Stimulated activated naive CD8-positive, alpha-beta T cell treated with anti-CD3 and anti-CD28 coated beads, Interleukin-15, amount 100 ng/mL, for 72 hours (primary cell): Measurements from ENCODE around the gene ADCY10.
"Not testable (repeated sequence)": the region's sequence is repeated elsewhere in the genome, so short reads cannot be mapped to it uniquely, and the experiment has no call there.

Experiments used
- ATAC-seq: fragments of 150-1000 bp; cut with Tn5 transposase; 2 replicates; pipeline ENCODE4 v1.10.0; 2021; ENCODE audit warnings: mild to moderate bottlenecking, moderate library complexity
- DNase-seq, 2 donors: peaks; one replicate each; pipeline ENCODE4 v3.0.0; 2021 to 2022
- H3K27ac Mint-ChIP-seq, 2 donors: one replicate each; pipeline ENCODE4 v1.8.0; 2022; ENCODE audit warnings: mild to moderate bottlenecking in 2 of 2, mixed read lengths in 2 of 2, moderate library complexity in 2 of 2
- H3K27me3 Mint-ChIP-seq: one replicate; pipeline ENCODE4 v1.8.0; 2022; ENCODE audit warnings: mixed read lengths
- H3K4me1 Mint-ChIP-seq: one replicate; pipeline ENCODE4 v1.8.0; 2022; ENCODE audit warnings: mild to moderate bottlenecking, mixed read lengths
- H3K4me3 Mint-ChIP-seq, 2 donors: one replicate each; pipeline ENCODE4 v1.8.0; 2022; ENCODE audit warnings: mild to moderate bottlenecking in 2 of 2, mixed read lengths in 2 of 2, moderate library complexity in 1 of 2
- H3K9me3 Mint-ChIP-seq, 2 donors: one replicate each; pipeline ENCODE4 v1.8.0; 2022; ENCODE audit warnings: mixed read lengths in 2 of 2

ADCY10 gene

GRCh38 chr1:167860231-167860923 is 53.6 kb downstream of the ADCY10 start:
- no peak overlapping the region for H3K27ac Mint-ChIP-seq
- ATAC-seq, result no peak
- no peak overlapping the region for H3K4me3 Mint-ChIP-seq

GRCh38 chr1:167856711-167857418 is 57.1 kb downstream of the ADCY10 start:
- Mint-ChIP-seq H3K4me1 (no peaks in the 10 kb centered on the region), H3K4me3 (no peak overlapping the region), H3K27me3 (no peaks in the 10 kb centered on the region), H3K27ac (no peak overlapping the region), H3K9me3 (no peaks in the 10 kb centered on the region)
- ATAC-seq (no peak), DNase-seq (no peak)

More at GRCh38 chr1:167860231-167860923, 53.6 kb downstream of the ADCY10 start:
- Mint-ChIP-seq H3K4me1 (no peaks in the 10 kb centered on the region), H3K9me3 (no peaks in the 10 kb centered on the region), H3K27me3 (no peaks in the 10 kb centered on the region)
- DNase-seq, result no peak

DNA sequence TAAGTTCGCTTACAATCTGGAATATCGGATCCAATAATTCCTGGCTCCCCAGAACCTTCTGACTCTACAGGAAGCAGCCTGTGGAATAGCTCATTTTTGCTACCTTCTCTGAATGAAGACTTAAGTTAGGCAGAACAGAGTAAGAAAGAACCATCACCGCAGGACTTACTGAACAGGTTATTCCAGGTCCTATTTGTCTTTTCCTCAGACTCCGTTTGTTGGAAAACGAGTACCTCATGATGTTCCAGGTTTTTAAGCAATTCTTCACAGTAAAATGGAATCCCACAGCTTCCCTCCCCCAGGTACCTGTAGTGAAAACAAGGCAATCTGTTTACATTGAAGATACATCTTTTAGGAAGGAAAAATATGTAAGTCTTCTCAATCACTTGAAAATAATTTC is 59.8 kb downstream of the ADCY10 start:
- Mint-ChIP-seq H3K4me3 (no peak overlapping the region), H3K9me3 (no peaks in the 10 kb centered on the region), H3K27me3 (no peaks in the 10 kb centered on the region), H3K4me1 (no peaks in the 10 kb centered on the region), H3K27ac (no peak overlapping the region)
- ATAC-seq (no peak), DNase-seq (no peak)

GRCh38 chr1:167849666-167850065 is 64.3 kb downstream of the ADCY10 start:
- ATAC-seq (no peak), DNase-seq (no peak)
- Mint-ChIP-seq H3K27ac (no peak overlapping the region), H3K4me3 (no peak overlapping the region), H3K27me3 (no peaks in the 10 kb centered on the region), H3K9me3 (no peaks in the 10 kb centered on the region), H3K4me1 (no peaks in the 10 kb centered on the region)

DNA sequence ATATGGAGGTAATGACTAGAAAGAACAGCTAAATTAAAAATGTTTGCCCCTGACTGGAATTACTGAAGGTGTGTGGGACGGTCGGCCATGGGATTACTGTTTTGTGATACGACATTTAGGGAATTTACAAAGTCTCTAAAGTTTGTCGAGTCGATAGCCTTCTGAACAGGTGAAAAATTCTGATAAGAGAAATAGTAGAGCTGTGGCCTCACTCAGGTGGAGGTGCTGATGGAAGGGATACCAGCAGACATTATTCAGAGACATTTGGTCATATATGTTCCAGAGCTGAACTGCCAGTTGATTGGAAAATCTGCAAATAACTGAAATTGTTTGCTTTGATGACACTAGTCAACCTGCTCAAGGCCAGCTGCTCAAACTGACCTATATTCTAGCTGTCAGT is 71.1 kb downstream of the ADCY10 start:
- Mint-ChIP-seq H3K27me3 (no peaks in the 10 kb centered on the region), H3K4me3 (no peak overlapping the region), H3K9me3 (peaks cover 0 to 6% of the 10 kb centered on the region in 2 donors), H3K4me1 (no peaks in the 10 kb centered on the region), H3K27ac (no peak overlapping the region)
- DNase-seq (no peak), ATAC-seq (no peak)

GRCh38 chr1:167841530-167841929 is 72.4 kb downstream of the ADCY10 start:
- Mint-ChIP-seq H3K4me1 (peaks cover 5% of the 10 kb centered on the region), H3K9me3 (peaks cover 0 to 6% of the 10 kb centered on the region in 2 donors), H3K27ac (no peak overlapping the region), H3K27me3 (no peaks in the 10 kb centered on the region), H3K4me3 (no peak overlapping the region)
- ATAC-seq, result no peak
- DNase-seq, result no peak

DNA sequence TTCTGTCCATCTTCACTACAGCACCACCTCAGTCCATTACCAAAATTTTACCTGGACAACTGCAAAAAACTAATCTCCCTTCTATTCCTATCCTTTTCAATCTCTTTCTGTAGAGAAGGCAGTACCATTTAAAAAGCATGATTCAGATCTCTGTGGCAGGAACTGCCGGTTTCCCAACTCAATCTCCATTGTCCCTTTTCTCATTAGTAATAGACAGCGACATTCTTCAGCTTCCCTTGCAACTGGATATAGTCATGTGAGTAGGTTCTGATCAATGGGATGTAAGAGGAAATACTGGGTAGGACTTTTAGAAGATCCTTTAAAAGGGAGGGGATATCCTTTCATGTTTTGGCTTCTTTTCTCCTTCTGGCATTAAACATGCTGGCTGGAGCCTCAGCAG is 74.9 kb downstream of the ADCY10 start:
- H3K27me3 Mint-ChIP-seq, result no peaks in the 10 kb centered on the region
- H3K4me1 Mint-ChIP-seq, result peaks cover 5% of the 10 kb centered on the region
- H3K4me3 Mint-ChIP-seq, result no peak overlapping the region
- H3K27ac Mint-ChIP-seq, result no peak overlapping the region
- peaks cover 0 to 6% of the 10 kb centered on the region in 2 donors for H3K9me3 Mint-ChIP-seq
- ATAC-seq (no peak), DNase-seq (no peak)

DNA sequence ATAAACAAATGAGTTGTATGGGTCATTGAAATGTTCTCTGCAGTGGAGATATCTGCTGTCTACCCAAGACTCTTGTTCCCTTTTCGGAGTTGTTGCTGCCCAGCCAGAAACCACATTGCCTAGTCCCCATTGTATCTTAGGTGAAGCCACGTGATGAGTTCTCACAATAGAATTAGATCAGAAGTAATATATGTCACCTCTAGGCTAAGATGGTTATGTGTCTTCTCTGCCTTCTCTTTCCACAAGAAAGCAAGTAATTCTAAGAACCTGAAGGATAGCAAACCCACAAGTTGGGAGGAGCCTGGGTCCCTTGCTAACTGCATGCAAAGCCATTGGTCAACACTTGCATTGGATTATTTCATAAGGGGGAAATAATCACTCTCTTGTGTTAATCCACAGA is 76.6 kb downstream of the ADCY10 start:
- peaks cover 5% of the 10 kb centered on the region for H3K4me1 Mint-ChIP-seq
- ATAC-seq (peak; percentile 61), DNase-seq (no peak)
- no peaks in the 10 kb centered on the region for H3K27me3 Mint-ChIP-seq
- peaks cover 0 to 6% of the 10 kb centered on the region in 2 donors for H3K9me3 Mint-ChIP-seq
- no peak overlapping the region for H3K27ac Mint-ChIP-seq
- no peak overlapping the region for H3K4me3 Mint-ChIP-seq

DNA sequence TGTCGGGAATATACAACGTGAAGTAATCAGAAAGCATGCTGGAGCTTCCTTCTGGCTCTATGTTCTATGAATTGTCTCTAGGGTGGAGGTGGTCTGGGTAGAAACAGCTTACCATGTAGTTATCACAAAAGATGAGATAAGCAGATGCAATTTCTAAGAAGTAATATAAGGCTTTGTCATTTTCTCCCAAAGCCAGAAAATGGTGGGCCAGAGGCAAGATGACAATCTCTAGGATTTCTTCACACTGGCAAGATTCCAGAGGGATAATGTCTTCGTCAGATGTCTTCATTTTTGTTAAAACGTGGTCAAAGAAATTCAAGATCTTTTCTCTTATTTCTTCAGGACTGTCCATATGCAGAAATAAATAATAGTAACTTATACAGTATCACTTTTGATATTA is 77.7 kb downstream of the ADCY10 start:
- DNase-seq (no peak), ATAC-seq (no peak)
- Mint-ChIP-seq H3K27ac (no peak overlapping the region), H3K27me3 (no peaks in the 10 kb centered on the region), H3K4me1 (peaks cover 5% of the 10 kb centered on the region), H3K9me3 (peaks cover 0 to 6% of the 10 kb centered on the region in 2 donors), H3K4me3 (no peak overlapping the region)

GRCh38 chr1:167833904-167834303 is 80.0 kb downstream of the ADCY10 start:
- no peak for DNase-seq
- H3K4me1 Mint-ChIP-seq, result peaks cover 5% of the 10 kb centered on the region
- no peaks in the 10 kb centered on the region for H3K27me3 Mint-ChIP-seq
- no peak overlapping the region for H3K27ac Mint-ChIP-seq
- no peak overlapping the region for H3K4me3 Mint-ChIP-seq
- peaks cover 0 to 4% of the 10 kb centered on the region in 2 donors for H3K9me3 Mint-ChIP-seq
- no peak for ATAC-seq

- no peak overlapping the region for H3K4me3 Mint-ChIP-seq
- no peaks in the 10 kb centered on the region for H3K27me3 Mint-ChIP-seq
- no peak for DNase-seq
- peaks cover 5% of the 10 kb centered on the region for H3K4me1 Mint-ChIP-seq
- H3K27ac Mint-ChIP-seq, result no peak overlapping the region
- H3K9me3 Mint-ChIP-seq, result no peaks in the 10 kb centered on the region
- no peak for ATAC-seq
Measured at GRCh38 chr1:167832693-167833092, 81.2 kb downstream of the ADCY10 start.

GRCh38 chr1:167830668-167831067 is 83.3 kb downstream of the ADCY10 start:
- H3K9me3 Mint-ChIP-seq, H3K27me3 Mint-ChIP-seq, H3K4me1 Mint-ChIP-seq, DNase-seq, H3K27ac Mint-ChIP-seq, H3K4me3 Mint-ChIP-seq, ATAC-seq: not testable (repeated sequence)

DNA sequence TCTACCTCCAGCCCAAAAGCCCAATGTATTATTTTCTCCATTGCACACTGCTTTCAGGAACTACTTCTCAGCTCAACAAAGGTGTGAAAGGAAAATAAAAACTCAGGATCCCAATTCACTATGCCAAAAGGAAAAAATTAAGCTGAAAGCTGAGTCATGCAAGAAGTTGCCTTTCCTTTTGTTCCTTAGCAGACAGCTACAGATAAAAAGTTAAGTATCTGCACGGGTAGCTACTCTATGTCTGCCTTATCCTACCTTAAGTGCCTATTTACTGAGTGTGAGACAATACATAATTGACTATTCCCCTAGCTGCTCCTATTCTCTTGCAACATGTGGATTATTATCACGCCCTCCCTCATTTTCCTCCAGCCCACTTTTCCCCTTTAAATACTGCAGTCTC is 84.1 kb downstream of the ADCY10 start:
- ATAC-seq (no peak), DNase-seq (no peak)
- Mint-ChIP-seq H3K27me3 (no peaks in the 10 kb centered on the region), H3K9me3 (no peaks in the 10 kb centered on the region), H3K27ac (peak overlapping the region in 1 of 2 donors; percentile 86), H3K4me1 (no peaks in the 10 kb centered on the region), H3K4me3 (no peak overlapping the region)

DNA sequence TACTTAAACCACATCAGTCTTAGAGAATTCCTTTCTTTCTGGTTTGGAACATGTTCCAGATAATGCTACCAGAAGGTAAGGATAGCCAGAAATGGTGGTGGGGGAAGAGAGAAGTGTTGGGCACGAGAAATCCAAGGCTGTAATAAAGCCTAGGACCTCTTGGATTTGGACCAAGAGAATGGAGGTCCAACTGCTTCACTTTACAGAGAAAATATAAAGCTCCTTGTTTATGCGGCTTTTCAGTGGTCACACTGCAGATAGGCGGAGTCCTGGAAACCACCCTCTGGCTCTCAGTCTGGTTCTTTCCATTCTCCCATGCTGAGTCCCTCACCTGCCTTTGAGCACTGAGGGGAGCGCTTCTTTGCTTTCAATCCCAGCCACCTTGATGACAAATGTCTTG is 87.8 kb downstream of the ADCY10 start:
- ATAC-seq, result no peak
- H3K4me3 Mint-ChIP-seq, result no peak overlapping the region
- H3K9me3 Mint-ChIP-seq, result no peaks in the 10 kb centered on the region
- peaks cover 5% of the 10 kb centered on the region for H3K27me3 Mint-ChIP-seq
- no peak for DNase-seq
- no peak overlapping the region for H3K27ac Mint-ChIP-seq
- no peaks in the 10 kb centered on the region for H3K4me1 Mint-ChIP-seq

DNA sequence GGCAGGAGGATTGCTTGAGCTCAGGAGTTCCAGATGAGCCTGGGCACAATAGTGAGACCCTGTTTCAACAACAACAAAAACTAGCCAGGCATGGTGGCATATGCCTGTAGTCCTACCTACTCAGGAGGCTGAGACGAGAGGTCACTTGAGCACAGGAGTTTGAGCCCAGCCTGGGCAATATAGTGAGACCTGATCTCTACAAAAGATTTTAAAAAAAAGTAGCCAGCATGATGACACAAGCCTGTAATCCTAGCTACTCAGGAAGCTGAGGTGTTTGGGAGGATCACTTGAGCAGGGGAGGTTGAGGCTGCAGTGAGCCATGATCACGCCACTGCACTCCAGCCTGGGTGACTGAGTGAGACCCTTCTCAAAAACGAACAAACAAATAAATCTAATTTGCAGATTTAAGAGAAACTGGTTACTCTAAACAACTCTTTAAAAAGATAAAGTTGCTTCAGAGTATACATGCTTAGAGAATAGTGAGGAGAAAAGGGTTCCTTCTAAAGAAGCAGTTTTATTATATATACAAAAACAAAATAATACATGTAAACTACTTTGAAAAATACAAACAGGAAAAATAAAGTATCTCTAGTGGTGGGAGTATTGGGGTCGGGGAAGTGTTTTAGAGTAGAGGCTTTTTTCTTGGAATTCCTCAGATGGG is 88.4 kb downstream of the ADCY10 start:
- DNase-seq (no peak), ATAC-seq (no peak)
- H3K27ac Mint-ChIP-seq, result peak overlapping the region in 1 of 2 donors; percentile 34
- no peak overlapping the region for H3K4me3 Mint-ChIP-seq
- peaks cover 11% of the 10 kb centered on the region for H3K27me3 Mint-ChIP-seq
- no peaks in the 10 kb centered on the region for H3K9me3 Mint-ChIP-seq
- H3K4me1 Mint-ChIP-seq, result no peaks in the 10 kb centered on the region

- Mint-ChIP-seq H3K27me3 (peaks cover 20% of the 10 kb centered on the region), H3K4me1 (peaks cover 8% of the 10 kb centered on the region), H3K27ac (no peak overlapping the region), H3K9me3 (no peaks in the 10 kb centered on the region), H3K4me3 (no peak overlapping the region)
- DNase-seq (no peak), ATAC-seq (no peak)
Measured at GRCh38 chr1:167824163-167824794, 89.7 kb downstream of the ADCY10 start.
